Pancreas (tissue), 10 donors: ENCODE results near the gene MOB3A. TPM values are rescaled to one million over a fixed set of nuclear protein-coding genes. Genes with fewer than 3 reads are reported as not detected.
A peak's percentile ranks its signal among the peaks of the same experiment; 100 is the strongest.

Source experiments
- ATAC-seq, 4 donors: fragments of 200-7000 bp; cut with Tn5 transposase; one replicate each; pipeline versions ENCODE4 v1.8.0 to v1.9.1; 2020; ENCODE audit warnings: mild to moderate bottlenecking in 4 of 4, moderate library complexity in 4 of 4
- DNase-seq, 6 donors: peaks; one replicate each; pipeline ENCODE4 v3.0.0-alpha.2; 2020
- FAIRE-seq: peaks from 2 replicates; lab custom pipeline; 2012; peaks lifted over from hg19 to GRCh38; lab: Jason Lieb, UNC
- H3K27ac ChIP-seq, 4 donors: fragments of 200-600 bp; sonication (generic); 1 replicate in 3 of 4; 2 replicates in 1 of 4; pipeline versions ENCODE4 v1.5.0 to v1.8.0; 2020
- H3K27me3 ChIP-seq, 4 donors: fragments of 200-600 bp; one replicate each; pipeline ENCODE4 v1.8.0; 2021
- H3K36me3 ChIP-seq, 3 donors: fragments of 200-600 bp; sonication (generic) in 1 of 3; one replicate each; pipeline versions ENCODE4 v1.5.0 to v1.8.0; 2020 to 2021
- H3K4me1 ChIP-seq, 3 donors: fragments of 200-600 bp; one replicate each; pipeline ENCODE4 v1.8.0; 2021
- H3K4me3 ChIP-seq, 4 donors: fragments of 200-600 bp; sonication (generic) in 2 of 4; one replicate each; pipeline versions ENCODE4 v1.5.0 to v1.8.0; 2020 to 2021
- H3K9me3 ChIP-seq, 4 donors: fragments of 200-600 bp; one replicate each; pipeline ENCODE4 v1.8.0; 2021
- CTCF ChIP-seq, 4 donors: fragments of 200-600 bp; sonication (generic) in 3 of 4; IDR thresholded peaks; one replicate each; pipeline versions ENCODE4 v1.5.0 to v1.8.0; 2021; ENCODE audit warnings: antibody characterized with exemption in 4 of 4
- WGBS, 2 donors: extraction: QIAGEN DNeasy Blood & Tissue Kit; methylation state at CpG; one replicate each; pipeline ENCODE4 v1.1.7; 2013; 5-methylcytosine and 5-hydroxymethylcytosine counted together
- intact Hi-C, 3 donors: fragments of 100-400 bp; cut with DNase I; formaldehyde crosslinking; loops; one replicate each; pipeline versions ENCODE4 v1.11.1 to v1.14.2; 2022
- polyA plus RNA-seq, 2 donors: library from polyadenylated mRNA; stranded (reverse); fragments of 200-250 nt; gene quantifications; one replicate each; pipeline ENCODE4 v1.2.3, GENCODE V29; 2013
- total RNA-seq, 6 donors: library from RNA; stranded (reverse); fragmentation: NEBNext Ultra II Directional in 4 of 6; extraction: Animal tissue kit (Norgen Biotek cat#: 25700) in 4 of 6; gene quantifications; one replicate each; pipeline versions ENCODE4 v1.2.1 to v1.2.4, GENCODE V29; 2021 to 2023
- donor health status: healthy with polysubstance abuse.
- donor health status: DM: no; HTN: no; CAD: no; lungs with moderate emphysema.
- donor health status: DM: no; HTN: no; CAD: no.
- donor health status: control.
- donor health status: control.
- donor health status: Bipolar disorder and iron deficiency.
- donor health status: DM: yes; HTN: yes; CAD: no.
- donor health status: DM: no; HTN: no; CAD: no.
- donor health status: DM: no; HTN: no; CAD: no.
- donor health status: DM: yes; HTN: yes; CAD: no.

Gene MOB3A
- total and polyA plus RNA-seq, 8 donors: 9.2 to 26.0 (median 16.6) TPM

GRCh38 chr19:2061495-2062388 lies 34.4 kb downstream of the MOB3A start:
- Histone ChIP-seq H3K27me3 (no peaks in the 10 kb centered on the region), H3K4me1 (peaks cover 22 to 29% (median 27%) of the 10 kb centered on the region in 3 donors), H3K4me3 (peak overlapping the region; percentile 53 to 79 (median 68)), H3K27ac (peak overlapping the region; percentile 99 to 100 (median 100)), H3K36me3 (no peaks in the 10 kb centered on the region), H3K9me3 (no peaks in the 10 kb centered on the region)
- DNase-seq: peak; percentile 99 to 100 (median 100)
- 2 to 3% methylated on average over 40 to 50 of the region's 50 CpGs for whole genome bisulfite sequencing, 2 donors
- peak; percentile 60 for FAIRE-seq
- peak; percentile 86 to 90 (median 88) for ATAC-seq
- intact Hi-C loops: loop anchor here in 1 of 3 donors (10.0 kb wide), 1 partner anchor 127 kb away; no protein-coding TSS in a partner anchor
- TF ChIP-seq CTCF (IDR thresholded peaks at IDR 0.05): no peak

GRCh38 chr19:2060884-2061494 lies 35.1 kb downstream of the MOB3A start:
- Histone ChIP-seq H3K36me3 (no peaks in the 10 kb centered on the region), H3K27me3 (no peaks in the 10 kb centered on the region), H3K4me3 (peak overlapping the region; percentile 53 to 79 (median 68)), H3K9me3 (no peaks in the 10 kb centered on the region), H3K4me1 (peaks cover 25 to 29% (median 27%) of the 10 kb centered on the region in 3 donors), H3K27ac (peak overlapping the region; percentile 99 to 100 (median 100))
- 0% methylated on average over 36 to 55 of the region's 55 CpGs for WGBS, 2 donors
- no peak for TF ChIP-seq CTCF (IDR thresholded peaks at IDR 0.05)
- intact Hi-C loops: loop anchor here in 1 of 3 donors (10.0 kb wide), 1 partner anchor 126 kb away; no protein-coding TSS in a partner anchor
- peak; percentile 35 to 63 (median 45) for ATAC-seq
- FAIRE-seq: no peak
- peak in 3 of 6 donors; percentile 58 to 86 (median 66) for DNase-seq

GRCh38 chr19:2059422-2060201 lies 36.5 kb downstream of the MOB3A start:
- intact Hi-C loops: loop anchor here in 1 of 3 donors (10.0 kb wide), 1 partner anchor 125 kb away; no protein-coding TSS in a partner anchor
- H3K27me3 ChIP-seq: no peaks in the 10 kb centered on the region
- peak; percentile 82 to 96 (median 88) for DNase-seq
- peaks cover 27 to 31% (median 29%) of the 10 kb centered on the region in 3 donors for H3K4me1 ChIP-seq
- FAIRE-seq: no peak
- H3K27ac ChIP-seq: peak overlapping the region; percentile 99 to 100 (median 100)
- ATAC-seq: peak; percentile 54 to 65 (median 57)
- H3K36me3 ChIP-seq: no peaks in the 10 kb centered on the region
- WGBS, 2 donors: 20 to 21% methylated on average over 24 of the region's 24 CpGs
- H3K9me3 ChIP-seq: no peaks in the 10 kb centered on the region
- no peak for TF ChIP-seq CTCF (IDR thresholded peaks at IDR 0.05)
- H3K4me3 ChIP-seq: peak overlapping the region in 2 of 4 donors; percentile 6 to 79

- H3K27me3 ChIP-seq: no peaks in the 10 kb centered on the region
Measured at GRCh38 chr19:2058570-2059421, 37.3 kb downstream of the MOB3A start.

More at GRCh38 chr19:2058570-2059421, 37.3 kb downstream of the MOB3A start:
- DNase-seq: peak in 3 of 6 donors; percentile 35 to 59 (median 38)
- Histone ChIP-seq H3K9me3 (no peaks in the 10 kb centered on the region), H3K4me1 (peaks cover 27 to 37% (median 29%) of the 10 kb centered on the region in 3 donors), H3K36me3 (no peaks in the 10 kb centered on the region), H3K4me3 (no peak overlapping the region), H3K27ac (peak overlapping the region; percentile 99 to 100 (median 100))
- FAIRE-seq: no peak
- ATAC-seq: no peak
- WGBS, 2 donors: 84 to 86% methylated on average over 27 of the region's 27 CpGs
- intact Hi-C loops: no loop called here
- no peak for TF ChIP-seq CTCF (IDR thresholded peaks at IDR 0.05)
